B cell (primary cell): ENCODE data around the gene GNAI3.

Source experiments
- EZH2 ChIP-seq: IDR thresholded peaks from 2 replicates; pipeline ENCODE4 v1.6.1; 2012; ENCODE audit warnings: borderline replicate concordance, low read depth, mild to moderate bottlenecking, moderate library complexity, low read length; ENCODE audit not compliant: insufficient read depth, poor library complexity, severe bottlenecking
- TF ChIP-seq, protein P1 (sequence below): fragments of 200-600 bp; IDR thresholded peaks from one replicate; pipeline ENCODE4 v1.8.0; 2022; ENCODE audit warnings: antibody characterized with exemption, mild to moderate bottlenecking

DNA sequence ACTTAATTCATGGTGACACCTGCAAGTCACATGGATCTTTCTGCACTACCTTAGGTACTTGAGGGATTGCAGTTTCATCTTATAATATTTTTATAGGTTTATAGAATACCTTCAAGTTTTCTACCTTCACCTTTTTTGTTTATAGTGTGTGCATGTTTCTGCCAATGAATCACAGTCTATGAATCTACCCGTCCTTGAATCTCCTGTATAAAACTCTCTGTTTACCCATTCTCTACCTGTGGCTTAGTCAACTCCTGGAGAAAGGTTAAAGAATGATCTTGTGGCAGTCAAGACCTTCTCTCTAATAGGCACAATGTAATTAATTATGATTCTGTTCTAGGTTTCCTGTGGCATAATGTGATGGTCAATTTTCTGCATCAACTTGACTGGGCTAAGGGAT is 116.3 kb downstream of the GNAI3 start:
- TF ChIP-seq, protein P1, sequence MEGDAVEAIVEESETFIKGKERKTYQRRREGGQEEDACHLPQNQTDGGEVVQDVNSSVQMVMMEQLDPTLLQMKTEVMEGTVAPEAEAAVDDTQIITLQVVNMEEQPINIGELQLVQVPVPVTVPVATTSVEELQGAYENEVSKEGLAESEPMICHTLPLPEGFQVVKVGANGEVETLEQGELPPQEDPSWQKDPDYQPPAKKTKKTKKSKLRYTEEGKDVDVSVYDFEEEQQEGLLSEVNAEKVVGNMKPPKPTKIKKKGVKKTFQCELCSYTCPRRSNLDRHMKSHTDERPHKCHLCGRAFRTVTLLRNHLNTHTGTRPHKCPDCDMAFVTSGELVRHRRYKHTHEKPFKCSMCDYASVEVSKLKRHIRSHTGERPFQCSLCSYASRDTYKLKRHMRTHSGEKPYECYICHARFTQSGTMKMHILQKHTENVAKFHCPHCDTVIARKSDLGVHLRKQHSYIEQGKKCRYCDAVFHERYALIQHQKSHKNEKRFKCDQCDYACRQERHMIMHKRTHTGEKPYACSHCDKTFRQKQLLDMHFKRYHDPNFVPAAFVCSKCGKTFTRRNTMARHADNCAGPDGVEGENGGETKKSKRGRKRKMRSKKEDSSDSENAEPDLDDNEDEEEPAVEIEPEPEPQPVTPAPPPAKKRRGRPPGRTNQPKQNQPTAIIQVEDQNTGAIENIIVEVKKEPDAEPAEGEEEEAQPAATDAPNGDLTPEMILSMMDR, result no peak
- no peak for TF ChIP-seq EZH2
